ENCODE measurements around the gene MYH14.
"Not testable (repeated sequence)": the region's sequence is repeated elsewhere in the genome, so short reads cannot be mapped to it uniquely, and the experiment has no call there.

The MYH14 gene

DNA sequence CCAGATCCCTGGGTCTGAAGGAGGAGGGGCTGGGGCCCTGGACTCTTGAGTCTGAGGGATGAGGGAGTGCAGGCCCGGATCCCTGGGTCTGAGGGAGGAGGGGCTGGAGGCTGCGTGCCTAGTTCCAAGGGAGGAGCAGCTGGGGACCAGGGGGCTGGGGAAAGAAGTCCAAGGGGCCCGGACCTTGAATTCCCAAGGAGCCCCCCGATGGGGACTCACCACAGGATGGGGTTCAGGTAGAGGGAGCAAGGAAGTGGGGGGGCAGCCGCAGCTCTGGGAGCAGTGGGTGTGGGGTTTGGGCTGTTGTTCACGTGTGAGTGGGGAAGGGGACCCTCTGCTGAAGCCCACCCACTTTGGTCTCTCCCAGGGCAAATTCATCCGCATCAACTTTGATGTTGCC lies 23.1 kb downstream of the MYH14 start:
- no peak for DNase-seq (ENCODE audit: low spot score)

DNA sequence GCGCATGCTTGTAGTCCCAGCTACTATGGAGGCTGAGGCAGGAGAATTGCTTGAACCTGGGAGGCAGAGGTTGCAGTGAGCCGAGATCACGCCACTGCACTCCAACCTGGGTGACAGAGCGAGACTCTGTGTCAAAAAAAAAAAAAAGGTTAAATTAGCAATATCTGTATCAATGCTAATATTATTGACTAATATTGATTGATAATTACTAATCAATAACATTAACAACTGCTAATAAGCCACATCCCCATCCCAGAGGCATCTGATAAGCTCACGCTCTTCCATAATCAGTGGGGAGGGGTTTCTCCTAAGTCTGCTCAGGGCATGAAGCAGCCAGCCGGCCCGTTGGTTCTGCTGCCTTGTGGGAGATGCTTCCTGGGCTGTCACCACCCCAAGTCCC lies 24.7 kb downstream of the MYH14 start:
- DNase-seq (ENCODE audit: low spot score) = not testable (repeated sequence)

DNA sequence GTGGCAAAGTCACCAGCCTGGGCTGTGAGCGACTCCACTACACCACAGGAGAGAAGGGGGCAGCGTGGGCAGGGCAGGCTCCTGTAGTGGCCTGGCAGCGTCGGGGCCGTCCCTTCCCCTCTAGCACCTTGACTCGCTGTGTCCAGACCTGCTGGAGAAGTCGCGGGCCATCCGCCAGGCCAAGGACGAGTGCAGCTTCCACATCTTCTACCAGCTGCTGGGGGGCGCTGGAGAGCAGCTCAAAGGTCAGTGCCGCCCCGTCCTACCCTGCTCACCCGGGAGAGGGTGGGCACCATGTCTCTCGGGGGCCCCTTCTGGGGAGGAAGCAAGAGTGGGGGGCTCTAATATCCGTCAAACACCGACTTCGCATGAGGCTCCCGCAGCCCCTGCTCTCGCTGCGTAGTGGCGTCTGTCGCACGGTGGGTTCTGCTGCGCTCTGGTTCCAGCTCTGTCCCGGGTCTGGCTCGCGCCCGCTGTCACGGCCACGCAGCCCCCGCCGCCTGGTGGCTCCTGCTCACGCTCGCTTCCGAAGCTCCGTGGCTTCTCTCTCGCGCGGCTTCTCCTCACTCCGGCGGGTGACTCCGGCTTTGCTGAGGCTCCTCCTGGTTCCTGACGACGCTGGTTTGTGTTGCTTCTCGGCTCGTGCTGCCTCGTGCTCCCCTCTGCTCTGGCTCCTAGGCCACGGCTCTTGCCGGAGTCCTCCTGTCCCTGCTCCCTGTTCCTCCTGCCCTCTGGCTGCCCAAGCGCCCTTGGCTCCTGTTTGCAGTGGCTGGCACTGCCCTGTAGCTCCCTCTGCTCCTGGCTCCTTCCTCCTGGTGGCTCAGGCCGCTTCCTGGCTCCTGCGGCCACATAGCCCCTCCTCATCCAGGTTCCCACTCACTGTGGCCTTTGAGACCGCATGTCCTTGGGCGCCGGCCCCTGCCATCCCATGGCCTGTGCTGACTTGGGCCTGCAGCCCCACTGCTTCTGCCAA lies 27.2 kb downstream of the MYH14 start:
- no peak for DNase-seq (ENCODE audit: low spot score)

DNA sequence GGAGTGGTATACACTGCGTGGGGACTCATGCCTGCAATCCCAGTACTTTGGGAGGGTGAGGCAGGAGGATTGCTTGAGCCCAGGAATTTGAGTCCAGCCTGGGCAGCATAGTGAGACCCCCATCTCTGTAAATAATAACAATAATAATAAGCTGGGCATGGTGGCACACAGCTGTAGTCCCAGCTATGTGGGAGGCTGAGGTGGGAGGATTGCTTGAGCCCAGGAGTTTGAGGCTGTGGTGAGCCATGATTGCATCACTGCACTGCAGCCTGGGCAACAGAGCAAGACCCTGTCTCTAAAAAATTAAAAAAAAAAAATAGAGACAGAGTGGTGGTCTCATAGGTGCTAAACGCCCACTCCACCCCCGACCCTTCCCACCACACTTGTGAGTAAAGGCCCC lies 28.0 kb downstream of the MYH14 start:
- DNase-seq (ENCODE audit: low spot score) = not testable (repeated sequence)

DNA sequence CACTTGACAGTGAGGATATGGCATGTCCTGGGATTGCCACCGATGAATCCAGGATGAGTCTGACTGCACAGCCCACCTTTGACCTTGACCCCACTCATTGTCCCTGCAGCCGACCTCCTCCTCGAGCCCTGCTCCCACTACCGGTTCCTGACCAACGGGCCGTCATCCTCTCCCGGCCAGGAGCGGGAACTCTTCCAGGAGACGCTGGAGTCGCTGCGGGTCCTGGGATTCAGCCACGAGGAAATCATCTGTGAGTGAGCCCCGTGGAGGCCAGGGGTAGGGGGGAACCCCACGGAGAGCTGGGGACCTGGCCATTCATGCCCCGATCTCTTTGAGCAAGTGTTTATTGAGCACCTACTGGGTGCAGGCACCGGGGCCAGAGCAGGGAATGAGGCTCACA lies 28.4 kb downstream of the MYH14 start:
- no peak for DNase-seq (ENCODE audit: low spot score)

DNA sequence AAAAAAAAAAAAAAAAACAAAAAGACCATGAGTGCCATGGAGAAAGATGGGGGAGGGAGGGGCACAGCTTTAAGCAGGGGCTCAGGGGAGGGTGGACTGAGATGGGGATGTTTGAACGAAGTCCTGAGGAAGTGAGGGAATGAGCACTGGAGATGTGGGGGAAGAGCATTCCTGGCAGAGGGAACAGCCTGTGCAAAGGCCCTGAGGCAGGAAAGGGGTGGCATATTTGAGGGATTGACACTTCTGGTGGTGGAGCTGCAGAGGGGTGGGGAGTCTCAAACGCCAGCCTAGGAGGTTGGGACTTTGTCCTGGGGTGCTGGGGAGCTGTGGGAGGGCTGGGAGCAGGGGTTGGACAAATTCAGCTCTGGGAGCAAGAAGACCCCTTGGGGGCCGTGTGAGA lies 29.2 kb downstream of the MYH14 start:
- no peak for DNase-seq (ENCODE audit: low spot score)

DNA sequence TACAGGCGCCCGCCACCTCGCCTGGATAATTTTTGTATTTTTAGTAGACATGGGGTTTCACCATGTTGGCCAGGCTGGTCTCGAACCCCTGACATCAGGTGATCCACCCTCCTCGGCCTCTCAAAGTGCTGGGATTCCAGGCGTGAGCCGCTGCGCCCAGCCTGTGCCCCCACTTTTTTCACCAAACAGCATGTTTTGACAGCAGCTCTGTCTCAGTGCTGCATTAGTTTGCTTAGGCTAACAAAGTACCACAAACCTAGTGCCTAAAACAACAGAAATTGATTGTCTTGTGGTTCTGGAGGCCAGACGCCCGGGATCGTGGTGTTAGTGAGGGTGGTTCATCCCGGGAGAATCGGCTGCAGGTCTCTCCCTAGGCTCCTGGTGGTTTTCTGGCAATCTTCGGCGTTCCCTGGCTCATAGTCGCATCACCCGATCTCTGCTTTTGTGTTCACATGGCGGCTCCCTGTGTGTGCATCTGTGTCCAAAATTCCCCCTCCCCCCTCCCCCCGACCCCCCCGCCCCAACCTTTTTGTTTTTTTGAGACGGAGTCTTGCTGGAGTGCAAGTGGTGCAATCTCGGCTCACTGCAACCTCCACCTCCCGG lies 30.0 kb downstream of the MYH14 start:
- DNase-seq (ENCODE audit: low spot score) = no peak

DNA sequence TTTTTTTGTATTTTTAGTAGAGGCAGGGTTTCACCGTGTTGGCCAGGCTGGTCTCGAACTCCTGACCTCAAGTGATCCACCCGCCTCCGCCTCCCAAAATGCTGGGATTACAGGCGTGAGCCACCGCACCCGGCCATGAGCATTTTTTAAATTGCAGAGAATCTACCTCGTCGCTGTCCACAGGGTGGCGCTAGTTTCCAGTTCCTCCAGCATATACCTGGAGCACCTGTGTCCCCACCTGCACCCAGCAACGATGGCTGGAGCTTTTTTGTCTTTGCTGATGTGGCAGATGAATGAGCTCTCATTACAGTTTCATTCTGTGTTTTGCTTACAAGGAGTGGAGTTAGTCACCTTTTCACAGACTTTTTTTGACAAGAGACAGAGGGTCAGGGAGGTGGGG lies 34.1 kb downstream of the MYH14 start:
- not testable (repeated sequence) for DNase-seq (ENCODE audit: low spot score)

DNA sequence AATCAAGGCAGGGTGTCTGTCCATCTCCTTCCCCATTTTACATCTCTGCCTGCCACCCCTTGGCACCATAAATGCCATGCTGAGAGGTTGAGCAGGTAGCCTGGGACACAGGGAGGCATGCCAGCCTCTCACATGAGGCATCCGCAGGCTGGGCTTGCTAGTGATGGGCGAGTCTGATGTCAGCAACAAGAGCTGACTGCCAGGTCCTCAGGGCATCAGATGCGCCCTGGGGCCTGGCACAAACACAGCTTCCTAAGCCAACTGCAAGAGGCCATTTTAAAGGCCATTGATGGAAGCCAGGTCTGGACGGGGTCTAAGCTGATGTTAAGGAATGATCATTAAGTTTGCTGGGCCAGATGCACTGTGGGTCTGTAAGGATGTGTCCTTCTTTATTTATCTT lies 34.6 kb downstream of the MYH14 start:
- no peak for DNase-seq (ENCODE audit: low spot score)

DNA sequence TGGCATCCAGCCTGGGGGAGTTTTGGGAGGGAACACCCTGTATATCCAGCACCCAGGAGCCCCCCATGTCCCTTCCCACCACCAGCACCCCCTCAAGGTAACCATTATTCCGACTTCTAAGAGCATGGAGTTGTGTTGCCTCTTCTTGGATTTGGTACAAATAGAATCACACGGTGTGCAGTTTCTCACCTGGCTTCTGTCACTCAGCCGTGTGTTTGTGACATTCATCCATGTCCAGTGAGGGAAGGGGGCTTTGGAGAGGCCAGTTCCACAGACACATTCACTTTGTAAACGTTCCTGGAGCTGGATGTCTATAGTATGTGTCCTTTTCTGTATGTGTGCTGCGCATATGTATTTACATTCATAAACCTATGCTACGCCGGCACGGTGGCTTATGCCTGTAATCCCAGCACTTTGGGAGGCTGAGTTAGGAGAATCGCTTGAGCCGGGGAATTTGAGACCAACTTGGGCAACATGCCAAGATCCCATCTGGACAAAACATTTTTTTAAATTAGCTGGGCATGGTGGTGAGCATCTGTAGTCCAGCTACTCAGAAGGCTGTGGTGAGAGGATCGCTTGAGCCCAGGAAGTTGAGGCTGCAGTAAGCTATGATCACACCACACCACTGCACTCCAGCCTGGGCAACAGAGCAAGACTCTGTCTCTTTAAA lies 36.6 kb downstream of the MYH14 start:
- no peak for DNase-seq (ENCODE audit: low spot score)

DNA sequence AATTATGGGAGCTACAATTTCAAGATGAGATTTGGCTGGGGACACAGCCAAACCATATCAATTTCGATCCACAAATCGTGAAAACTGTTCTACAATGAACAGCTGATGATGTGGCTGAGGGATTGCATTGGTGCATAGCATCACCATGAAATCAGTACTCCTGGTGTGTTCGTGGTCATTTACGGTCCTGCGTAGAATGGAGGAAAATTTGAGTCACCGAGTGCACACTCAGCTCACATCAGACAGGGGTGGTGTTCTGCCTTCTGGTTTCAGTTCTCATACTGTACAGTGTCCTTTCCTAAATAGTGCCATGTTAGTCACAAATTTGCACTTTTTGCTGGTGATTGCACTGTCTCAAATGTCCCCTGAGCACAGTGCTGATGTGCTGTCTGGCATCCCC lies 39.2 kb downstream of the MYH14 start:
- DNase-seq (ENCODE audit: low spot score) = no peak

DNA sequence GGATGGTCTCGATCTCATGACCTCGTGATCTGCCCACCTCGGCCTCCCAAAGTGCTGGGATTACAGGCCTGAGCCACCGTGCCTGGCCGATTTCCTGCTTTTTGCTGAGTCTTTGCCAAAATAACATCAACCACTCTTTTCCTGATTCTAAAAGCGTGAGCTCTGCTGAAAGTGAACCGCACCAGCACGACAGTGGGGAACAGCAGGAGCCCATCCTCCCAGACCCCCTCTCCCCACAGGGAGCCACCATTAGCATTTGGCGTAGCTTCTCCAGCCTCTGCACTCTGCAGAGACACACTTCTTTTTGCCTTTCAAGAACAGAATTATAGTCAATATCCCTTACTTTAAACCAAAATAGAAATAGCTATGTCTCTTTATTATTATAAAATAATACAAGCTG lies 41.3 kb downstream of the MYH14 start:
- no peak for DNase-seq (ENCODE audit: low spot score)

DNA sequence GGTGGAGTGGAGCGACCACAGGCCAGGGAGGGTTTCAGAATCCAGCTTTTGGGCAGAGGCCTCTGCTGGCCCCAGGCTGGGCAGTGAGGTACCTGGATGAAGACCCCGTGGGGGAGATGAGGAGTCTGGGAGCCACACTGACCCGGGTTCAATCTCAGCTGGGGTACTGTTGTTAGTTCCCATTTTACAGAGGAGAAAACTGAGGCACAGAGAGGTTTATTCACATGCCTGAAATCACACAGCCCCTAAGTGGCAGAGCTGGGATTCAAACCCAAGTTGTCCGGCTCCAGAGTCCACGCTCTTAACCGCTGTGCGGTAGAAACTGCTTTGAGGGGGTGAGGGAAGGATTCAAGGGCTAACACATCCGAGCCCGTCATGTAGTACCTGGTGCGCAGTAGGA lies 45.0 kb downstream of the MYH14 start:
- no peak for DNase-seq (ENCODE audit: low spot score)

DNA sequence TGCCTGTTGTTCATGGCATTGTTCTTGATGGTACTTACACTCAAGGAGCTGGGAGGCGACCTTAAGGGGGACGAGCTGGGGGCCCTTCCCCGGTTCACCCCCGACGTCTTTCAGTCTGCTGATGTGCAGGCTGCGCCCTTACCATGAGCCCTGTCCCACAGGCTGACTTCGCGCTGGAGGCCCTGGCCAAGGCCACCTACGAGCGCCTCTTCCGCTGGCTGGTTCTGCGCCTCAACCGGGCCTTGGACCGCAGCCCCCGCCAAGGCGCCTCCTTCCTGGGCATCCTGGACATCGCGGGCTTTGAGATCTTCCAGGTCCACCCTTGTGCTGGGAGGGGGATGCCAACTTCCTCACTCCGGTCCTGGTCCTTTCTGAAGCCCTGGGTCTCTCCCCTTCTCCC lies 45.4 kb downstream of the MYH14 start:
- DNase-seq (ENCODE audit: low spot score) = no peak

DNA sequence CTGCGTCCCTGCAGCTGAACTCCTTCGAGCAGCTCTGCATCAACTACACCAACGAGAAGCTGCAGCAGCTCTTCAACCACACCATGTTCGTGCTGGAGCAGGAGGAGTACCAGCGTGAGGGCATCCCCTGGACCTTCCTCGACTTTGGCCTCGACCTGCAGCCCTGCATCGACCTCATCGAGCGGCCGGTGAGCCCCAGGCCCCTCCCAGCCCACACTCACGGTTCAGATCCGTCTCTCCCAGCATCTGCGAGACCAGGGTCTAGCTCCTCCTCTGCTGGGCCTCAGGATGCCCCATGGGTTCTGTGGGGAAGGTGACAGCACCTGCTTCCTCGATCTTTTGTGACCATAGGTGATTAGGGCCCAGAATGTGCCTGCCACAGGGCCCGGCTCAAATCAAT lies 46.2 kb downstream of the MYH14 start:
- DNase-seq (ENCODE audit: low spot score) = no peak

DNA sequence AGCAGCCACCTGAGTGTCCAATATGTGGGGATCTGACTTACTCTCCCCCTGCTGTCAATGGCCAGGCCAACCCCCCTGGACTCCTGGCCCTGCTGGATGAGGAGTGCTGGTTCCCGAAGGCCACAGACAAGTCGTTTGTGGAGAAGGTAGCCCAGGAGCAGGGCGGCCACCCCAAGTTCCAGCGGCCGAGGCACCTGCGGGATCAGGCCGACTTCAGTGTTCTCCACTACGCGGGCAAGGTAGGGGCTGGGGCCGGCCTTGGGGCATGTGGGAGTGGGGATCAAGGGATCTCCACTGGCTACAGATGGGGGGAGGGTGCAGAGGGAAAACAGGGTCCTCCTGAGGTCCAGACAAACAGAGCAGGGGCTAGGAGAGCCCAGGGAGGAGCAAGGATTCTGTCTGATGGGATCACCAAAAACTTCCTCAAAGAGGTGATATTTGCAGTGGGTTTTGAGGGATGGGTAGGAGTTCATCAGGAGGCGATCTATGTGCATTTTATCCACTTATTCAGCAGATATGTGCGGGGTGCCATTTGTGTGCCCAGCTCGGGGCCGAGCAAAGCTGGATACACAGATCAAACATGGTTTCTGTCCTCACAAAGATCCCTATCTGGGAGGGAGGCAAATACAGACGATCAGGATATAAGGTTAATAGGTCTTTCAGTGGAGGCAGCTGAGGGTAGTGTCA lies 47.2 kb downstream of the MYH14 start:
- DNase-seq (ENCODE audit: low spot score) = no peak

DNA sequence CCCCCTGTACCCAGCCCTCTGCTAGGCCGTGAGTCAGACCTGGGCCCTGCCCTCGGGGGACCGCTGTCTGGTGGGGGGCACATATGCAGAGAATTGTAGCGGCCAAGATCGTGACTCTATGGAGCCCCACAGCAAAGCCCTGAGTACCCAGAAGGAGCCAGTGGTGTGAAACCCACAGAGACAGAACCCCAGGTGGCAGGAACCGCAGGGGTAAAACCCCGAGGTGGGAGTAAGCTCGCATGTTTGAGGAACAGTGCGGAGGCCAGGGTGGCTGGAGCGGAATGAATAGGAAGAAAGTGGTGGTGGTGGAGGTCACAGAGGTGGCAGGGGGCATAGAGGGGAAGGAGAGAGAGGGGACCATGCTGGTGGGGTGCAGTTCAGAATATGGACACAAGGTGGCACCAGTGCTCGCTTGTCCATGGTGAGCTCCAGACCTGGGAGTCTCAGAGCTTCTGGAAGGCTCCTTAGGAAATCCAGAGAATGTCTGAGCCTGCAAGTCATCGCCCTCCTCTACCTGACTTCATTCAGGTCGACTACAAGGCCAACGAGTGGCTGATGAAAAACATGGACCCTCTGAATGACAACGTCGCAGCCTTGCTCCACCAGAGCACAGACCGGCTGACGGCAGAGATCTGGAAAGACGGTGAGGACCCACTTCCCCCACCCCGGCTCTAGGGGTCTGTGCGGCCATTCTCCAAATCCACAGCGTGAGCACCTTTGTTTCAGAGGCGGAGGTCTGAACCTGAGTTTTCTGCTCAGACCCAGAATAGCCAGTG lies 48.9 kb downstream of the MYH14 start:
- peak; percentile 5 for DNase-seq (ENCODE audit: low spot score)

DNA sequence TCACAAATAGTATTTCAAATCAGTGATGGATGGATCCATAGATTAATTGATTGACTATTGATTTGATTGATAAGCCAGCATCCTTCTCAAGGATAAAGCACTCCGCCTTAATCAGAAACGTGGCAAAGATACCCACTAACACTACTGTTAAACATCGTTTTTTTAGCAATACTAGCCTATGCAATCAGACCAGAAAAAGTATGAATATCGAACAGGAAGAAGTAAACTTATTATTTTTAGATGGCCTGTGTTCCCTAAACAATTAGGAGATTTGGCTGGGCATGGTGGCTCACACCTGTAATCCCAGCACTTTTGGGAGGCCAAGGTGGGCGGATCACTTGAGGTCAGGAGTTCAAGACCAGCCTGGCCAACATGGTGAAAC lies 49.5 kb downstream of the MYH14 start:
- DNase-seq (ENCODE audit: low spot score) = no peak

DNA sequence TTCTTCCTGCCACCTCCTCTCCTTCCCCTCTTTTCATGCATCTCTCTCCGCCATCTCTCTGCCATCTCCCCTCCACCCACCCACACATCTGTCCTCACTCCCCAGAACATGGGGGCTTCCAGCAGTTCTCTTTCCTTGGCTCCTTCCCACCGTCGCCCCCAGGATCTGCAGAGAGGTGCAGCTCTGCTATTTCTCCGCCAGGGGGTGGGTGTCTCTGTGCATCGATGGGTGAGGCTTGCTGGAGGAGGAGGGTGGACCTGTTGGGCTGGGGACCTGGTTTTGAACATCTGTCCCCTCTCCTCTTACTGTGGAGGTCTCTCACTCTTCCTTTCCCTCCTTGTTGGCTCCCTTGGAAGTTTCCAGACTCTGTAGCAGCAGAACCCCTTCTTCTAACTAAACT lies 51.7 kb downstream of the MYH14 start:
- DNase-seq (ENCODE audit: low spot score) = no peak

DNA sequence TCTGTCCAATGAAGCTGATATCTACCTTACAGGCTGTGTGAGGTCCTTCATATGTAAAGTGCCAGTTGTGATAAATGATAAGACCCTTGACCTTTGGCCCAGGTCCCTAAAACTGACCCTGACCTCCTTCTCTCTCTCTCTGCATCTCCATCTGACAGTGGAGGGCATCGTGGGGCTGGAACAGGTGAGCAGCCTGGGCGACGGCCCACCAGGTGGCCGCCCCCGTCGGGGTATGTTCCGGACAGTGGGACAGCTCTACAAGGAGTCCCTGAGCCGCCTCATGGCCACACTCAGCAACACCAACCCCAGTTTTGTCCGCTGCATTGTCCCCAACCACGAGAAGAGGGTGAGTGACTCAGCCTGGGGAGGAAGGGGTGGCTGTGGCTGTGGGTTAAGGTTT lies 53.7 kb downstream of the MYH14 start:
- DNase-seq (ENCODE audit: low spot score) = no peak

DNA sequence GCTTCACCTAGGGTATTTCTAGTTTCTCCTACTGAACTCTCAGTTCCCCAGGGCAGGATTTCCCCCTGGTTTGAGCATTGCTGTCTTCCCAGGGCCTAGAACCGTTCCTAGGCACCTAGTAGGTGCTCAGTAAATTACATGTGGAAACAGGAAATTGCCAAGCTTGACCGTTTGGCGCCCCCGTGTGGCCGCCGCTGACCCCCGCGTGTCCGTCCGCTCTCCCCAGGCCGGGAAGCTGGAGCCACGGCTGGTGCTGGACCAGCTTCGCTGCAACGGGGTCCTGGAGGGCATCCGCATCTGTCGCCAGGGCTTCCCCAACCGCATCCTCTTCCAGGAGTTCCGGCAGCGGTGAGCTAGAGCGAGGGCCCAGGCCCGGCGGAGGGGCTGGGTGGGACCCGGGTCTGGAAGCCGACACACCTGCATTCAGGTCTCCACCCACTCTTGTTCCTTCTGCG lies 55.5 kb downstream of the MYH14 start:
- no peak for DNase-seq (ENCODE audit: low spot score)
